Activated T-cell treated with anti-CD3 and anti-CD28 coated beads, Interleukin-2, amount 50 U/mL, for 24 hours (primary cell): ENCODE data around the gene NAGLU.
A peak's percentile ranks its signal among the peaks of the same experiment; 100 is the strongest.

ENCODE experiments used
- DNase-seq: peaks from one replicate; pipeline ENCODE4 v3.0.0-alpha.2; 2020
- H3K27ac Mint-ChIP-seq: 2 replicates; pipeline ENCODE4 v1.8.0; 2020; ENCODE audit warnings: mild to moderate bottlenecking, mixed read lengths
- H3K27me3 Mint-ChIP-seq: 2 replicates; pipeline ENCODE4 v1.8.0; 2020; ENCODE audit warnings: mixed read lengths
- H3K36me3 Mint-ChIP-seq: 2 replicates; pipeline ENCODE4 v1.8.0; 2020; ENCODE audit warnings: low read depth, mixed read lengths
- H3K4me1 Mint-ChIP-seq: 2 replicates; pipeline ENCODE4 v1.8.0; 2020; ENCODE audit warnings: low read depth, mixed read lengths
- H3K4me3 Mint-ChIP-seq: 2 replicates; pipeline ENCODE4 v1.8.0; 2020; ENCODE audit warnings: mild to moderate bottlenecking, moderate library complexity, mixed read lengths
- H3K9me3 Mint-ChIP-seq: 2 replicates; pipeline ENCODE4 v1.8.0; 2020; ENCODE audit warnings: mixed read lengths

Gene NAGLU

GRCh38 chr17:42514867-42515266 is 21.2 kb upstream of the NAGLU start:
- Mint-ChIP-seq H3K9me3 (no peaks in the 10 kb centered on the region), H3K36me3 (peaks cover 3% of the 10 kb centered on the region), H3K27ac (no peak overlapping the region), H3K27me3 (no peaks in the 10 kb centered on the region), H3K4me1 (peaks cover 2% of the 10 kb centered on the region), H3K4me3 (no peak overlapping the region)
- DNase-seq: no peak

GRCh38 chr17:42517516-42517915 is 18.5 kb upstream of the NAGLU start:
- Mint-ChIP-seq H3K27me3 (no peaks in the 10 kb centered on the region), H3K4me3 (no peak overlapping the region), H3K9me3 (no peaks in the 10 kb centered on the region), H3K27ac (no peak overlapping the region), H3K36me3 (peaks cover 11% of the 10 kb centered on the region), H3K4me1 (peaks cover 6% of the 10 kb centered on the region)
- DNase-seq: peak; percentile 88

DNA sequence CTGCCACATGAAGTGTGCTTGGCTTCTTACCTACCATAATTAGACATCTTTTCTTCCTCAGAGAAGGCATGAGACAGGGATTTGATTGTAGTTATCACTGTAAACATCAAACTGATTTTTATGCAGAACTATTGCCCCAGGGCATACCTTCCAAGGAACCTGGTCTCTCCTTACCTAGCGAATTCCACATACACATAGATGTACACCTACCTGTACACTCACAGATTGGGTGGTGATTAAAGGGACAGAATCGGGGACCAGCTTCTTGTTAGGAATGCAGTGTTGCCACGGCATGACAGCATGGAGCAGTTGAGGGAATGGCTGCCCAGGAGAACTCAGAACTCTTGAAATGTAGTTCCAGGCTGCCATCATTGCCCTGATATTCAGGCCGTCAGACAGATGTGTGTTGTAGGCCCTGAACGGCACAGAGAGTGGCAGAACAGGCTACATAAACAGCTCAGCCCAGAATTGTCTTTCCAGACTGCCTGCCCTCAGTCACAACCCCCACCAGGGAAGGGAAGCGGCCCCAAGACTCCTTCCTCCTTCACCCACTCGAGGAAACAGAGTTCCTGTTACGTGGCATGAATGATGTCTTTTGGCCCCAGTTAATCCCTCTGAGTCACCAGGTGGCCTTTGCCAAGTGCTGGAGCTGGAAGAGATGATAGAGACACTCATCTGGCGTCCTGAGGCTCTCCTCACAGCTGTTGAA is 17.8 kb upstream of the NAGLU start:
- H3K36me3 Mint-ChIP-seq: peaks cover 12% of the 10 kb centered on the region
- DNase-seq: no peak

GRCh38 chr17:42518755-42519545 is 17.1 kb upstream of the NAGLU start:
- Mint-ChIP-seq H3K27ac (no peak overlapping the region), H3K36me3 (peaks cover 11% of the 10 kb centered on the region), H3K4me1 (peaks cover 14% of the 10 kb centered on the region), H3K4me3 (no peak overlapping the region), H3K27me3 (no peaks in the 10 kb centered on the region), H3K9me3 (no peaks in the 10 kb centered on the region)
- DNase-seq: no peak

More for the DNA sequence above, 17.8 kb upstream of the NAGLU start:
- Mint-ChIP-seq H3K4me1 (peaks cover 8% of the 10 kb centered on the region), H3K27ac (no peak overlapping the region), H3K9me3 (no peaks in the 10 kb centered on the region), H3K4me3 (no peak overlapping the region), H3K27me3 (no peaks in the 10 kb centered on the region)

DNA sequence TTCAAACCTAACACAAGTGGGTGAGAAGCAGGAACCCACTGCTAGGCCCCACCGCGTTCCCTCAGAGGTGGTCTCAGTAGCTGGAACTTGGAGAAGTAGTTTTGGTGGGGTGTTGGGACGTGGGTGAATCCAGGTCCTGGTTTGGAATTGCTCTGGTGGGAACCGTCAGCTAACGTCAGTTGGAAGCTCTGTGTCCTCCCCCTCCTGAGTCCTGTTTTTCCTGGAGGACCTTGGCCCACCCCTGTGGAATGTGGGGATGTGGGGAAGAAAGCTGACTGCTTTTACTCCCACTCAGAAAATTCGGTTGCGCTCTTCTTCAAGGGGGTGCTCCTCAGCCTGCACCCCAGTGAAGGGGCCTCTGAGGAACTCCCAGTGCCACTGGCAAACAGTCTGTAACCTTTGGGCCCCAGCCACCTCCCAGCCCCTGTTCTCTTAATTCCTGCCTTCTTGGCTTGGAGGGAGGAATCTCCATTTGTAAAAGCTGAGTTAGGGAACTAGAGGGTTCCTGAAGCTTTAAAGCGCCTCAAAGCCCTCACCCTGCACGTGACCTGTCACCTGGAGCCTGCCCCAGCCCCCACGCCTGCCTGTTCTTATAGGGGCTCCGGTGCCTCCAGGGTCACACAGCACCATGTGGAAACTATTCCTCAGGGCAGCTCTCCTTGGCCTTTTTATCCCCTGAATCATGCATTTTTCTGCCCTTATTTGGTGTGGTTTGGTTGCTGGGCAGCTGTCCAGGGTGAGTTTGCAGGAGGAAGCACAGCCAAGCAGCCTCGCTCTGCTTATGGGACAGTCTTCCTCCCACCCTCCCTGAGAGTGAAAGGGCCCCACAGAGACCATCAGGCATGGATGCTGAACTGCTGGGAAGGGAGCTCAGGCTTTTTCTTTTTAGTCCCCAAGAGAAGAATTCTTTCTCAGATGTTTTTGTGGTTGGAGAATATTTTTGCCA is 16.2 kb upstream of the NAGLU start:
- H3K4me3 Mint-ChIP-seq: no peak overlapping the region
- H3K36me3 Mint-ChIP-seq: peaks cover 9% of the 10 kb centered on the region
- H3K9me3 Mint-ChIP-seq: no peaks in the 10 kb centered on the region
- peaks cover 22% of the 10 kb centered on the region for H3K4me1 Mint-ChIP-seq
- H3K27me3 Mint-ChIP-seq: no peaks in the 10 kb centered on the region
- H3K27ac Mint-ChIP-seq: no peak overlapping the region
- no peak for DNase-seq

- no peak overlapping the region for H3K4me3 Mint-ChIP-seq
- no peaks in the 10 kb centered on the region for H3K27me3 Mint-ChIP-seq
- H3K4me1 Mint-ChIP-seq: peaks cover 23% of the 10 kb centered on the region
- DNase-seq: no peak
- H3K9me3 Mint-ChIP-seq: no peaks in the 10 kb centered on the region
- H3K27ac Mint-ChIP-seq: no peak overlapping the region
- peaks cover 9% of the 10 kb centered on the region for H3K36me3 Mint-ChIP-seq
These were observed 15.5 kb upstream of the NAGLU start for GRCh38 chr17:42520540-42520951.

DNA sequence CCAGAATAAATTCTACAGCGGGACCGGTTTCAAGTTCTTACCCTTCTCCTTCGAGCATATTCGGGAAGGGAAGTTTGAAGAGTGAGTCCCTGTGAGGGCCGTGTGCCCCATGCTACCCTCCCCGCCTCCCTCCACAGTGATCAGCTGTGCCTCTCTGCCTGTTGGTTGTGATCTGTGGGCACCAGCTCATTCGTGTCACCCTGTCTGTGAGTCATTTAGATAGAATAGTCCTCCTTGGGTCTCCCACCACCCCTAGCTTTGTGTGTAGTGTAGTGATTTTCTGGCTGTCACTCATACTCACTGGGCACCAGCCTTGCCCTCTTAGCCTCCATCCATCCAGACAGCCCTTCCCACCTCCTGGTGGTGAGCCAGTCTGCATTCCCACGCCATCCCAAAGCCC is 15.0 kb upstream of the NAGLU start:
- H3K4me3 Mint-ChIP-seq: no peak overlapping the region
- no peaks in the 10 kb centered on the region for H3K9me3 Mint-ChIP-seq
- peaks cover 23% of the 10 kb centered on the region for H3K4me1 Mint-ChIP-seq
- no peak for DNase-seq
- H3K27ac Mint-ChIP-seq: no peak overlapping the region
- peaks cover 9% of the 10 kb centered on the region for H3K36me3 Mint-ChIP-seq
- no peaks in the 10 kb centered on the region for H3K27me3 Mint-ChIP-seq

DNA sequence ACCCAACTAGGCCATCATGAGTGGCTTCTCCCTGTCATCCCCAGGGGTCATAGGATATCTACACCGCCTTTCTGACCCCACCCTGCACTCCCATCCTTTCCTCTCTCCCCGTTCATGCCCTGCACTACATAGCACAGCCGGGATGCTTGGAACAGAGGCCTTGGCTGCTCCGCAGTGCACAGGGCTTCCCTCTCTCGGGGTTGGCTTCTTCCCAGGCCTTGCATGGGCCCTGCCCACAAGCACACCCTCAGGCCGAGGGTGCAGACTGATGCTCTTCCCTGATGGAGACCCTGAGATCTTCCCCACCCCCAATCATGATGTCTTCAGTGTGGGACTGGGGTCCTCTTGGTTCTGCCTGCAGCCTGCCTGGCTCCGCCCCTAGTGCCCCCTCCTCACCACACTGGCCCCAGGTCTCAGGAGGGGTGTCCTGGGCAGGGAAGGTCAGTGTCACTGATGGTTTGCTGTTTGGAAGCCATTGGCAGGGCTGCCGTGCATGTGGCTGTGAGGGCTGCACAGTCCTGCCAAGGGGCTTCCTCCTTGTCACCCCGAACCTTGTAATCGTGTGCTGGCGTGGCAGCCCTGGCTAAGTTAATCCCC is 14.3 kb upstream of the NAGLU start:
- DNase-seq: no peak
- H3K36me3 Mint-ChIP-seq: peaks cover 9% of the 10 kb centered on the region
- no peaks in the 10 kb centered on the region for H3K27me3 Mint-ChIP-seq
- no peak overlapping the region for H3K27ac Mint-ChIP-seq
- H3K4me1 Mint-ChIP-seq: peaks cover 23% of the 10 kb centered on the region
- no peaks in the 10 kb centered on the region for H3K9me3 Mint-ChIP-seq
- H3K4me3 Mint-ChIP-seq: no peak overlapping the region

GRCh38 chr17:42522263-42522790 is 13.7 kb upstream of the NAGLU start:
- H3K36me3 Mint-ChIP-seq: peaks cover 9% of the 10 kb centered on the region
- H3K9me3 Mint-ChIP-seq: no peaks in the 10 kb centered on the region
- no peak for DNase-seq
- H3K4me3 Mint-ChIP-seq: no peak overlapping the region
- H3K27me3 Mint-ChIP-seq: no peaks in the 10 kb centered on the region
- peaks cover 25% of the 10 kb centered on the region for H3K4me1 Mint-ChIP-seq
- H3K27ac Mint-ChIP-seq: no peak overlapping the region

DNA sequence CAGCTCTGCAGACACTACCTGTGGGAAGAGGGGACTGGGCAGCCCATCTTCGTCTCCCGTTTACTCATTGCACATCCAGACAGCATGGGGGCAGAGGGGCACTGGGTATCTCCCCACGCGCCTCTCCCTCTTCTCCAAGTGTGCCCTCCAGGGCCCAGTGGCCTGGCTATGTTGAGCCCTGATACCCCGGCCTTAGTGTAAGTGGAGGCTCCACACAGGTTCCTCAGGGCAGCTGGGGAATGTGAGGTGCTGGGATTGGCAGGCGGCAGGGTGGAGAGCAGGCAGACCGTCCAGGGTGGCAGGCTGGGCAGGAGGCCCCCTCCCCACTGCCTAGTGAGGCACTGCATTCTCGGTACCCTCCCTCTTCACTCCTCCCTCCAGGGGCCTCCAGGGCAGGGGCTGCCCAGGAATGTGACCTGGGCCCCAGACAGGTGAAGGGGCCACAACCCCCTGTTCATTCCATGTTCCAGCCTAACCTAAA is 13.2 kb upstream of the NAGLU start:
- Mint-ChIP-seq H3K9me3 (no peaks in the 10 kb centered on the region), H3K27ac (no peak overlapping the region), H3K4me1 (peaks cover 25% of the 10 kb centered on the region), H3K36me3 (peaks cover 9% of the 10 kb centered on the region), H3K4me3 (no peak overlapping the region), H3K27me3 (no peaks in the 10 kb centered on the region)
- no peak for DNase-seq

DNA sequence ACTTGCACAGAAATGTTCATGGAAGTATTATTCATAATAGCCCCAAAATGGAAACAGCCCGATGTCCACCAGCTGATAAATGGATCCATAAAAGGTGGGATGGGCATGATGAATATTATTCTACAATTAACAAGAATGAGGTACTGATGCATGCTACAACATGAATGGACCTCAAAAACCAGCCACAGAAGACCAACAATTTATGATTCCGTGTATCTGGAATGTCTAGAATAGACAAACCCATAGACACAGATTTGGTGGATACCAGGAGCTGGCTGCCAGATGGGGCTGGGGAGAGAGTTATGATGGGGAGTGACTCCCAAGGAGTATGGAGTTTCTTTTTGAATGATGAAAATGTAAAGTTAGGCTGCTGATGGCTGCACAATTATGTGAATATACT is 10.8 kb upstream of the NAGLU start:
- Mint-ChIP-seq H3K4me3 (no peak overlapping the region), H3K27ac (no peak overlapping the region), H3K9me3 (no peaks in the 10 kb centered on the region), H3K27me3 (no peaks in the 10 kb centered on the region), H3K4me1 (peaks cover 39% of the 10 kb centered on the region), H3K36me3 (peaks cover 9% of the 10 kb centered on the region)
- no peak for DNase-seq

GRCh38 chr17:42526031-42526444 is 10.0 kb upstream of the NAGLU start:
- Mint-ChIP-seq H3K4me1 (peaks cover 45% of the 10 kb centered on the region), H3K4me3 (no peak overlapping the region), H3K36me3 (peaks cover 9% of the 10 kb centered on the region), H3K27me3 (no peaks in the 10 kb centered on the region), H3K27ac (no peak overlapping the region), H3K9me3 (no peaks in the 10 kb centered on the region)
- no peak for DNase-seq

DNA sequence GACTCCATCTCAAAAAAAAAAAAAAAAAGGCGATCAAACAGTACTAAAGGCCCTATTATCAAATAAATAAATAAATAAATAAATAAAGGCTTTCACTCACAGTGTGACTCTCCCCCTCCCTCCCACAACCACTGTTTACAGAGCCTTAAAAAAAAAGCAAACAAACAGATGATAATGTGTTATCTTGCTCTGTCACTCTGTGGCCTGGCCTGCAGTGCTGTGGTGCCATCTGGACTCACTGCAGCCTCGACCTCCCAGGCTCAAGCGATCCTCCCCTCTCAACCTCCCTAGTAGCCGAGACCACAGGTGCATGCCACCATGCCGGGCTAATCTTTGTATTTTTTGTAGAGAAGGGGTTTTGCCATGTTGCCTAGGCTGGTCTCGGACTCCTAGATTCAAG is 8.1 kb upstream of the NAGLU start:
- Mint-ChIP-seq H3K4me3 (no peak overlapping the region), H3K9me3 (no peaks in the 10 kb centered on the region), H3K4me1 (peaks cover 53% of the 10 kb centered on the region), H3K27ac (no peak overlapping the region), H3K27me3 (no peaks in the 10 kb centered on the region), H3K36me3 (no peaks in the 10 kb centered on the region)
- DNase-seq: no peak

GRCh38 chr17:42529061-42529460 is 7.0 kb upstream of the NAGLU start:
- H3K9me3 Mint-ChIP-seq: no peaks in the 10 kb centered on the region
- H3K36me3 Mint-ChIP-seq: no peaks in the 10 kb centered on the region
- no peak overlapping the region for H3K27ac Mint-ChIP-seq
- H3K4me3 Mint-ChIP-seq: no peak overlapping the region
- DNase-seq: no peak
- H3K27me3 Mint-ChIP-seq: no peaks in the 10 kb centered on the region
- peaks cover 44% of the 10 kb centered on the region for H3K4me1 Mint-ChIP-seq
